ENCODE data around the gene KRT34. TPM values are rescaled to one million over a fixed set of nuclear protein-coding genes. Genes with fewer than 3 reads are reported as not detected.

The KRT34 gene
- total RNA-seq, 1 experiment from 2014 or later: not detected

DNA sequence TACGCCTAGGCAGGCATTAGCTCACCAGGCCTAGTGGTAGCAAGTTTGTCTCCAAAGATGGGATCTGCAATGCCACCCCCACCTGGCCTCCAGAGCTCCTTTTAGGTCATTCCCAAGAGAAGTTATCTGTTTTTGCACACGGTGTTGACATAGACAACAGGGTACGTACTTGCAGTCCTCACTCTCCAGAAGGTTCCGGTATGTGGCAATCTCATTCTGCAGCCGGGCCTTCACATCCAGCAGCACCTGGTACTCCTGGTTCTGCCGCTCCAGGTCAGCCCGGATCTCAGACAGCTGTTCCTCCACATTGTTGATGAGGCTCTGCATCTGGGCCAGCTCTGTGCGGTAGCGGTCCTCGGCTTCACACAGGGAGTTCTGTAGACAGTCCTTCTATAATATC, 25.1 kb upstream of the KRT34 start (continued):
- TF ChIP-seq, protein P1, sequence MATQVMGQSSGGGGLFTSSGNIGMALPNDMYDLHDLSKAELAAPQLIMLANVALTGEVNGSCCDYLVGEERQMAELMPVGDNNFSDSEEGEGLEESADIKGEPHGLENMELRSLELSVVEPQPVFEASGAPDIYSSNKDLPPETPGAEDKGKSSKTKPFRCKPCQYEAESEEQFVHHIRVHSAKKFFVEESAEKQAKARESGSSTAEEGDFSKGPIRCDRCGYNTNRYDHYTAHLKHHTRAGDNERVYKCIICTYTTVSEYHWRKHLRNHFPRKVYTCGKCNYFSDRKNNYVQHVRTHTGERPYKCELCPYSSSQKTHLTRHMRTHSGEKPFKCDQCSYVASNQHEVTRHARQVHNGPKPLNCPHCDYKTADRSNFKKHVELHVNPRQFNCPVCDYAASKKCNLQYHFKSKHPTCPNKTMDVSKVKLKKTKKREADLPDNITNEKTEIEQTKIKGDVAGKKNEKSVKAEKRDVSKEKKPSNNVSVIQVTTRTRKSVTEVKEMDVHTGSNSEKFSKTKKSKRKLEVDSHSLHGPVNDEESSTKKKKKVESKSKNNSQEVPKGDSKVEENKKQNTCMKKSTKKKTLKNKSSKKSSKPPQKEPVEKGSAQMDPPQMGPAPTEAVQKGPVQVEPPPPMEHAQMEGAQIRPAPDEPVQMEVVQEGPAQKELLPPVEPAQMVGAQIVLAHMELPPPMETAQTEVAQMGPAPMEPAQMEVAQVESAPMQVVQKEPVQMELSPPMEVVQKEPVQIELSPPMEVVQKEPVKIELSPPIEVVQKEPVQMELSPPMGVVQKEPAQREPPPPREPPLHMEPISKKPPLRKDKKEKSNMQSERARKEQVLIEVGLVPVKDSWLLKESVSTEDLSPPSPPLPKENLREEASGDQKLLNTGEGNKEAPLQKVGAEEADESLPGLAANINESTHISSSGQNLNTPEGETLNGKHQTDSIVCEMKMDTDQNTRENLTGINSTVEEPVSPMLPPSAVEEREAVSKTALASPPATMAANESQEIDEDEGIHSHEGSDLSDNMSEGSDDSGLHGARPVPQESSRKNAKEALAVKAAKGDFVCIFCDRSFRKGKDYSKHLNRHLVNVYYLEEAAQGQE (IDR thresholded peaks at IDR 0.05; ENCODE audit: low read depth): no peak

DNA sequence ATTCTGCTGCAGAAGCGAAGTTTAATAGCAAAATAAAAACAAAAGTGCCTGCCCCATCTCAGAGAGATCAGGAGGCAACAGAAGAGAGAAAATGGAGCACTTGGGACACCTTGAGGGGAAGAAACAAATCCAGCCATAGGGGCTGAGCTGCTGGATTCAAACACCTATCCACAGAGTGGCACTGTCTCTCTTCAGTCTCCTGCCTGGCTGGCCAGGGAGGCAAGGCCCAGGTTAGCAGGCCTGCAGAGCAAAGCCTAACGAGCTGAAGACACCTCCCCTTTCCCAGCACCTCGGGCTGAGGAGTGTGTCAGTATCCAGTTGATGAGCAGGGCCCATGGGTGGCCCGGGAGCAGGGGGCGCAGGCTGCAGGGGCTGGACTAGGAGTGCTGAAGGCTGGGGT, 24.1 kb upstream of the KRT34 start:
- Histone ChIP-seq H3K4me2 (ENCODE audit: low read length) (peak overlapping the region; percentile 29; the same call in 1 of the 2 replicates), H3K79me2 (ENCODE audit: insufficient read depth, low read length) (no peaks in the 10 kb centered on the region), H3K27ac (ENCODE audit: low read depth, low read length) (0 out of 2 replicates have a peak overlapping the region, but pooled peaks have one; percentile 14), H3K9me3 (ENCODE audit: control insufficient read depth in 1 of 2, insufficient read depth in 1 of 2, low read depth in 1 of 2, low read length in 2 of 2) (peaks cover 0 to 3% of the 10 kb centered on the region in 2 experiments; a peak in 1 of 4 replicates), H3K36me3 (ENCODE audit: control insufficient read depth in 1 of 2, insufficient read depth in 2 of 2, low read length in 2 of 2) (peaks cover 0 to 4% of the 10 kb centered on the region in 2 experiments; a peak in 1 of 4 replicates), H3K9ac (ENCODE audit: low read length) (peak overlapping the region; percentile 16; the same call in 1 of the 2 replicates), H3K9me2 (ENCODE audit: insufficient read depth) (no peaks in the 10 kb centered on the region), H3K4me3 (replicated peaks in 1 of 2; ENCODE audit: low read depth in 1 of 2, low read length in 2 of 2) (no peak overlapping the region), H3K4me1 (ENCODE audit: control insufficient read depth in 1 of 2, insufficient read depth in 2 of 2, low read length in 2 of 2) (peaks cover 40 to 52% of the 10 kb centered on the region in 2 experiments), H4K20me1 (ENCODE audit: insufficient read depth) (no peaks in the 10 kb centered on the region), H3K27me3 (ENCODE audit: insufficient read depth, low read length) (no peaks in the 10 kb centered on the region), H2AFZ (ENCODE audit: low read depth, low read length, poor library complexity, severe bottlenecking) (no peak overlapping the region)
- no TSS peak for BruUV-seq (replicated peaks)
- intact Hi-C loops (cut with micrococcal nuclease): loop anchor here (10.0 kb wide), 2 partner anchors 239 to 601 kb away; no protein-coding TSS in a partner anchor
- ChIA-PET POLR2A (interaction anchor here (0.7 kb wide), 1 partner anchor 93 kb away, joined by 3 read pairs; no protein-coding TSS in a partner anchor), RAD21 (ENCODE audit: low non-redundant PET in 1 of 2, low total read pairs in 2 of 2, uncharacterized antibody in 2 of 2, unreplicated experiment in 2 of 2) (interaction anchor here (0.6 to 2.5 kb wide), 2 partner anchors 142 to 506 kb away, joined by 3 to 12 read pairs; no protein-coding TSS in a partner anchor), CTCF (interaction anchor here (1.1 to 2.1 kb wide), 3 partner anchors 11 to 242 kb away, joined by 4 to 7 read pairs (median 4); no protein-coding TSS in a partner anchor)
- TF ChIP-seq RAD21 (IDR thresholded peaks at IDR 0.05; ENCODE audit: low read depth): peak; percentile 89
- no peak for TF ChIP-seq CEBPB (IDR thresholded peaks at IDR 0.05; ENCODE audit: low read depth)
- TF ChIP-seq TCF7L2 (IDR thresholded peaks at IDR 0.05; ENCODE audit: borderline replicate concordance, extremely low read depth, insufficient read depth, insufficient read length): no peak
- TF ChIP-seq, protein P2, sequence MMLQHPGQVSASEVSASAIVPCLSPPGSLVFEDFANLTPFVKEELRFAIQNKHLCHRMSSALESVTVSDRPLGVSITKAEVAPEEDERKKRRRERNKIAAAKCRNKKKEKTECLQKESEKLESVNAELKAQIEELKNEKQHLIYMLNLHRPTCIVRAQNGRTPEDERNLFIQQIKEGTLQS (IDR thresholded peaks at IDR 0.05): no peak
- TF ChIP-seq JUND (IDR thresholded peaks at IDR 0.05): no peak
- TF ChIP-seq, protein P3, sequence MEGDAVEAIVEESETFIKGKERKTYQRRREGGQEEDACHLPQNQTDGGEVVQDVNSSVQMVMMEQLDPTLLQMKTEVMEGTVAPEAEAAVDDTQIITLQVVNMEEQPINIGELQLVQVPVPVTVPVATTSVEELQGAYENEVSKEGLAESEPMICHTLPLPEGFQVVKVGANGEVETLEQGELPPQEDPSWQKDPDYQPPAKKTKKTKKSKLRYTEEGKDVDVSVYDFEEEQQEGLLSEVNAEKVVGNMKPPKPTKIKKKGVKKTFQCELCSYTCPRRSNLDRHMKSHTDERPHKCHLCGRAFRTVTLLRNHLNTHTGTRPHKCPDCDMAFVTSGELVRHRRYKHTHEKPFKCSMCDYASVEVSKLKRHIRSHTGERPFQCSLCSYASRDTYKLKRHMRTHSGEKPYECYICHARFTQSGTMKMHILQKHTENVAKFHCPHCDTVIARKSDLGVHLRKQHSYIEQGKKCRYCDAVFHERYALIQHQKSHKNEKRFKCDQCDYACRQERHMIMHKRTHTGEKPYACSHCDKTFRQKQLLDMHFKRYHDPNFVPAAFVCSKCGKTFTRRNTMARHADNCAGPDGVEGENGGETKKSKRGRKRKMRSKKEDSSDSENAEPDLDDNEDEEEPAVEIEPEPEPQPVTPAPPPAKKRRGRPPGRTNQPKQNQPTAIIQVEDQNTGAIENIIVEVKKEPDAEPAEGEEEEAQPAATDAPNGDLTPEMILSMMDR (IDR thresholded peaks at IDR 0.05 in 2 of 3, conservative IDR thresholded peaks at IDR 0.05 in 1 of 3; ENCODE audit: borderline replicate concordance in 1 of 3, insufficient read depth in 1 of 3, low read depth in 2 of 3, low read length in 2 of 3): peak in 1 of 3 experiments; percentile 90; a peak in 2 of 6 replicates
- TF ChIP-seq POLR2A (IDR thresholded peaks at IDR 0.05; ENCODE audit: borderline replicate concordance, extremely low read depth, insufficient read depth, insufficient read length): no peak
- ATAC-seq (peak; percentile 23; the same call in 1 of the 2 replicates), DNase-seq (ENCODE audit: low read depth, low spot score) (no peak)

Data from HCT116 (cell line).